ENCODE data around the gene CIC.

DNA sequence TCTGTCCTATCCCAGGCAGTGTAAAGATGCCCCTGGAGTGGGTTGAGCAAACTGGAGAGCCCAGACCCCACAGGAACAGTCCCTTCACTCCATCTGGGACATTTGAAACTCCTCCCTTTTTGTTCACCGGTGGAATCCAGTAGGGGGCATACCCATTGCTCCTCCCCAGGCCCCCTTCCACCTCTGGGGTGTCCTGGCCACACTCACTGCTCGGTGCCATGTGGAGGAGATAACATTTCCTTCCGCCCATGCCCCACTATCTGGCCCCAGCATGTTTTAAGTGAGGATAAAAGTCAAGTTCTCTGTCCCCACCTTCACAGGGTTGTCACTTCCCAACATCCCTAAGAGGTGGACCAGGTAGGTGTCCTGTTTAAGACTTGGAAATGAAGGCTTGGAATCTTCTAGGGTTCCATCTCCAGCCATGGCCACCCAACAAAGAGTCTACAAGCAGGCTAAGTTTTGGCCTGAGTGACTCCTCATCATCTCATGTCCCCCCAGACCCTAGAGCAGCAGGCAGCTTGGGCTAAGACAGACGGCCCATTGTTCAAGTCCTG, 39.7 kb upstream of the CIC start:
- TF ChIP-seq POLR2A (IDR thresholded peaks at IDR 0.05) (no peak), CTCF (IDR thresholded peaks at IDR 0.05) (no peak)

All from lower leg skin (tissue), 3 donors.